NCI-H2107 treated with DMSO at 0.1 percent for 48 hours (cell line): ENCODE results near the gene PCDHGA10.
"Not testable (repeated sequence)": the region's sequence is repeated elsewhere in the genome, so short reads cannot be mapped to it uniquely, and the experiment has no call there.

Source experiments
- DNase-seq: peaks from one replicate; lab custom pipeline; 2025; ENCODE audit not compliant: unreplicated experiment; lab: John Stamatoyannopoulos, UW

PCDHGA10 gene

DNA sequence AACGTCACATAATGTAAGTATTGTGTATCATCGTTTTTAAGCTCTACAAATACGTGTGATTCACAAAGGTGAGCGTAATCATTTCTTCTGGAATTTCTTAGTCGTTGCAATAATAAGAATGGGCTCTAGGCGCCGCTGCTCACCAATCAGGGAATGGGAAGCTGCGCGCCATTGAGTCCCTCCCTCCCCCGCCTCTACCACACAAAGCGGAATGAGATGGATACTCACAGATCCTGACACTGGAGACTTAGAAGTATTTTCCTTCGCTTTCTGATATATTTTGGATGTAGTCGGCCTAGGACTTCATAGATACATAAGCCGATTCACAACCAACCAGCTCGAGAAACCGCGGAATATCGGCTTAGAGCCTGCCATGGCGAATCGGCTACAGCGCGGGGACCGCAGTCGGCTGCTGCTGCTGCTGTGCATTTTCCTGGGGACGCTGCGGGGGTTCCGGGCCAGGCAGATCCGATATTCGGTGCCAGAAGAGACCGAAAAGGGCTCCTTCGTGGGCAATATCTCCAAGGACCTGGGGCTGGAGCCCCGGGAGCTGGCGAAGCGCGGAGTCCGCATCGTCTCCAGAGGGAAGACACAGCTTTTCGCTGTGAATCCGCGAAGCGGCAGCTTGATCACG, 8.2 kb downstream of the PCDHGA10 start, which contains the start of gene PCDHGA11:
TSS of gene PCDHGA11 (plus strand) at position 197 of the 634 bp plus-strand sequence. CDS start at position 374, 177 bp downstream.
- no peak for DNase-seq

GRCh38 chr5:141421489-141421855, 8.7 kb downstream of the PCDHGA10 start:
- DNase-seq, result no peak

- no peak for DNase-seq
These were observed 10.0 kb downstream of the PCDHGA10 start for GRCh38 chr5:141422742-141423291.

DNA sequence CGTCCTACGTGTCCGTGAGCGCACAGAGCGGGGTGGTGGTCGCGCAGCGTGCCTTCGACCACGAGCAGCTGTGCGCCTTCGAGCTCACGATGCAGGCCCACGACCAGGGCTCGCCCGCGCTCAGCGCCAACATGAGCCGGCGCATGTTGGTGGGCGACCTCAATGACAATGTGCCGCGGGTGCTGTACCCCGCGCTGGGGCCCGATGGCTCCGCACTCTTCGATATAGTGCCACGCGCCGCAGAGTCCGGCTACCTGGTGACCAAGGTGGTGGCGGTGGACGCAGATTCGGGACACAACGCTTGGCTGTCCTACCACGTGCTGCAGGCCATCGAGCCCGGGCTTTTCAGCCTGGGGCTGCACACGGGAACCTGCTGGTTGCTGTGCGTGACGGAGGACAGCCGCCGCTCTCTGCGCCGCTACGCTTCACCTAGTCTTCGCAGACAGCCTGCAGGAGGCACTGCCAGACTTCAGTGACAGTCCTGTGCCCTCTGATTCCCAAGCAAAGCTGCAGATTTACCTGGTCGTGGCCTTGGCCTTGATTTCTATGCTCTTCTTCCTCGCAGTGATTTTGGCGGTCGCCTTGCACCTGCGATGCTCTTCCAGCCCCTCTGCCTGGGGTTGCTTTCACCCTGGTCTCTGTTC, 15.1 kb downstream of the PCDHGA10 start:
- no peak for DNase-seq

DNA sequence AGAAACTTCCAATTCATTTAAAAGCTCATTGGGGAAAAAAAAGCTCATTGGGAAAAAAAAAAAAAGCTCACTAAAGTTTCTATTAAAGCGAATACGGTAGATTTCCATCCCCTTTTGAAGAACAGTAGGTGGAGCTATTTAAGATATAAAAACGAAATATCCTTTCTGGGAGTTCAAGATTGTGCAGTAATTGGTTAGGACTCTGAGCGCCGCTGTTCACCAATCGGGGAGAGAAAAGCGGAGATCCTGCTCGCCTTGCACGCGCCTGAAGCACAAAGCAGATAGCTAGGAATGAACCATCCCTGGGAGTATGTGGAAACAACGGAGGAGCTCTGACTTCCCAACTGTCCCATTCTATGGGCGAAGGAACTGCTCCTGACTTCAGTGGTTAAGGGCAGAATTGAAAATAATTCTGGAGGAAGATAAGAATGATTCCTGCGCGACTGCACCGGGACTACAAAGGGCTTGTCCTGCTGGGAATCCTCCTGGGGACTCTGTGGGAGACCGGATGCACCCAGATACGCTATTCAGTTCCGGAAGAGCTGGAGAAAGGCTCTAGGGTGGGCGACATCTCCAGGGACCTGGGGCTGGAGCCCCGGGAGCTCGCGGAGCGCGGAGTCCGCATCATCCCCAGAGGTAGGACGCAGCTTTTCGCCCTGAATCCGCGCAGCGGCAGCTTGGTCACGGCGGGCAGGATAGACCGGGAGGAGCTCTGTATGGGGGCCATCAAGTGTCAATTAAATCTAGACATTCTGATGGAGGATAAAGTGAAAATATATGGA, 17.7 kb downstream of the PCDHGA10 start, which contains the start of gene PCDHGA12:
TSS of gene PCDHGA12 (plus strand) at position 176 of the 782 bp plus-strand sequence. CDS start at position 429, 253 bp downstream.
- DNase-seq, result no peak

- DNase-seq, result no peak
These were observed 18.5 kb downstream of the PCDHGA10 start for GRCh38 chr5:141431286-141431685.

DNA sequence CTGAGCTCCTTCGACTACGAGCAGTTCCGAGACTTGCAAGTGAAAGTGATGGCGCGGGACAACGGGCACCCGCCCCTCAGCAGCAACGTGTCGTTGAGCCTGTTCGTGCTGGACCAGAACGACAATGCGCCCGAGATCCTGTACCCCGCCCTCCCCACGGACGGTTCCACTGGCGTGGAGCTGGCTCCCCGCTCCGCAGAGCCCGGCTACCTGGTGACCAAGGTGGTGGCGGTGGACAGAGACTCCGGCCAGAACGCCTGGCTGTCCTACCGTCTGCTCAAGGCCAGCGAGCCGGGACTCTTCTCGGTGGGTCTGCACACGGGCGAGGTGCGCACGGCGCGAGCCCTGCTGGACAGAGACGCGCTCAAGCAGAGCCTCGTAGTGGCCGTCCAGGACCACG, 19.5 kb downstream of the PCDHGA10 start:
- DNase-seq, result not testable (repeated sequence)

GRCh38 chr5:141432726-141433125, 19.9 kb downstream of the PCDHGA10 start:
- DNase-seq, result not testable (repeated sequence)

GRCh38 chr5:141434006-141434405, 21.2 kb downstream of the PCDHGA10 start:
- no peak for DNase-seq

DNA sequence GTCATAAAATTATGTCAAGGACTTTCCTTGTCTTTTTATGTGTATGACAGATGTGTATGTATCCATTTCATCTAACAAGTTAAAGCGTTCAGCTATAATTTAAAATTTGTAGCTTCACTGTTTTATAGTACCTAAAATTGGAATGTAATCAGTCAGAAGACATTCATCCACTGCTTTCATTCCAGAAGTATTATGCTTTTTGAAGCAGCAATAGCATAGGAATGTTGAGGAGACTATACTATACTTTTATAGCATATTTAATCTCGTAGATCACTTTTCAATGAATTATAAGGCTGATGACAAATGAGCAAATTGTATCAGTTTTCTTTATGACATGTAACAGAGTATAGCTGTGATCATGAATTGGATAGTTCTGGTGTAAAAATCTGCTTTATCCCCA, 24.4 kb downstream of the PCDHGA10 start:
- DNase-seq, result no peak

DNA sequence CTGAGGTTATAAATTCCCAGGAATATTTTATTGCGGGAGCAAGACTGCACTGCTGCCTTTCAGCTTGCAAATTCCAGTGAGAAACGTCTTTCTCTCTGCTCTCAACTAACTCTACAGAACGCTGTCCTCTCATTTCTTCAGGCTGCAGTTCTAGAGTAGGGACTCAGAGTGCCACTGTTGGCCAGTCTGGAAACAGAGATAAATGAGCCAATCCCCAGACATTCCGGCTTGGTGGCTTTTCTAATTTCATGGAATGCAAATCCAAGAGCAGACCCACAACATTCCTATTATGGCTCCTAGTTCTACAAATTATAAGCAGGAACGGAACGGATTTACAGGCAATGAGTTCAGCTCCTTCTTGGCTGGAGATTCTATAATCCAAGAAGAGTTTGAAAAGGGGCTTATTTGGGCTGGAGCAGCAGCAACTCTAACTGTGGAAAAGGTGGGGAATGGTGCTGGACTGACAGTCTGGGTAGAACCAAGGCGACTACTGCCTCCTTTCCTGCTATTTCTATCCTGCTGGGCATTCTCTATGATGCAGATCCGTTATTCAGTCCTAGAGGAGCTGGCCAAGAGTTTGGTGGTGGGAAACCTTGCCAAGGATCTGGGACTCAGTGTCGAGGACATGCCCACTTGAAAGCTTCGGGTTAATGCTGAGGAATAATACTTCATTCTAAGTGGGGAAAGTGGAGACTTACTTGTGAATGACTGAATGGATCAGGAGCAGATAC, 26.8 kb downstream of the PCDHGA10 start:
- DNase-seq, result no peak

GRCh38 chr5:141440341-141440740, 27.6 kb downstream of the PCDHGA10 start:
- DNase-seq, result no peak

DNA sequence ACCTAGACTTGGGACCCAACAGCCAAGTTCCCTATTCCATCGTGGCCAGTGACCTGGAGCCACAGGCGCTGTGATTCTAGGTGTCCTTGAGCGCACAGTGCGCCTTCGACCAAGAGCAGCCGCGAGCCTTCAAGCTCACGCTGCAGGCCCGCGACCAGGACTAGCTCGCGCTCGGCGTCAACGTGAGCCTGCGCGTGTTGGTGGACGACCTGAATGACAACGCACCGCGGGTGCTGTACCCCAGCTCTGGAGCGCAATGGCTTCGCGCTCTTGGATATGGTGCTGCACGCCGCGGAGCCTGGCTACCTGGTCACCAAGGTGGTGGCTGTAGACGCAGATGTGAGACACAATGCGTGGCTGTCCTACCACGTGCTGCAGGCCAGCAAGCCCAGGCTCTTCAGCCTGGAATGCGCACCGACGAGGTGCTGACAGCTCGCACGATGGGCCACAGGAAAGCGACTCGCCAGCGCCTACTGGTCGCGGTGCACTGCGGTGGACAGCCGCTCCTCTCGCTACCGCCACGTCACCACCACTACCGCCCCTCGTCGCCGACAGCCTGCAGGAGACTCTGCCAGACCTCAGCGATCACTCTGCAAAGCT, 28.9 kb downstream of the PCDHGA10 start:
- DNase-seq, result no peak

DNA sequence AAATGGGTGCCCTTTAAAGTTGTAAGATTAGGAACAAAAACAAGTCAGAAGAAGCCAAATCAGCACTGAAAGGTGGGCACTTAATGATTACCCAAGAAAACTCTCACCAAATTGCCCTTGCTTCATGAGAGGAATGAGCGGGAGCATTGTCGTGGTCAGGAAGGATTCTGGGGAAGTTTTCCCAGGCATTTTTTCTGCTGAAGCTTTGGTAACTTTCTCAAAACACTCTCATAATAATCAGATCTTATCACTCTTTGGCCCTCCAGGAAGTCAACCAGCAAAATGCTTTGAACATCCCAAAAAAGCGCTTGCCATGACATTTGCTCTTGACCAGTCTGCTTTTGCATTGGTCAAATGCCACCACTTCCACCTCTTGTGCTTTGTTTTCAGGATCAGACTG, 52.6 kb downstream of the PCDHGA10 start:
- DNase-seq, result no peak
